MM.1S (cell line): ENCODE measurements around the gene SLC38A1.

ENCODE experiments used
- DNase-seq: peaks from one replicate; pipeline ENCODE4 v3.0.0-alpha.2; 2015
- H2AFZ ChIP-seq: fragments of 300-600 bp; sonication (generic); 2 replicates; pipeline ENCODE4 v1.6.0; 2016; ENCODE audit warnings: antibody characterized with exemption, low read length
- H3F3A ChIP-seq: fragments of 300-600 bp; sonication (generic); 2 replicates; pipeline ENCODE4 v1.6.1; 2016; ENCODE audit warnings: mild to moderate bottlenecking, antibody characterized with exemption, low read length, moderate library complexity, mixed read lengths; ENCODE audit not compliant: insufficient read depth
- H3K27ac ChIP-seq: fragments of 300-600 bp; sonication (generic); 2 replicates; pipeline ENCODE4 v1.5.1; 2016; ENCODE audit warnings: mild to moderate bottlenecking, low read length
- H3K27me3 ChIP-seq: fragments of 300-600 bp; sonication (generic); replicated peaks from 2 replicates; pipeline ENCODE4 v1.6.0; 2016; ENCODE audit warnings: low read length; ENCODE audit not compliant: insufficient read depth
- H3K36me3 ChIP-seq: fragments of 300-600 bp; sonication (generic); replicated peaks from 2 replicates; pipeline ENCODE4 v1.6.1; 2016; ENCODE audit warnings: mild to moderate bottlenecking, low read length, mixed read lengths; ENCODE audit not compliant: insufficient read depth
- H3K4me1 ChIP-seq: fragments of 300-600 bp; sonication (generic); 2 replicates; pipeline ENCODE4 v1.6.1; 2016; ENCODE audit warnings: low read length, mixed read lengths
- H3K4me2 ChIP-seq: fragments of 300-600 bp; sonication (generic); 2 replicates; pipeline ENCODE4 v1.6.0; 2016; ENCODE audit warnings: low read depth, low read length
- H3K4me3 ChIP-seq: fragments of 300-600 bp; sonication (generic); 2 replicates; pipeline ENCODE4 v1.5.1; 2016; ENCODE audit warnings: low read length, mixed read lengths
- H3K79me2 ChIP-seq: fragments of 300-600 bp; sonication (generic); 2 replicates; pipeline ENCODE4 v1.6.1; 2016; ENCODE audit warnings: mixed run types, low read length, mixed read lengths
- H3K9ac ChIP-seq: fragments of 300-600 bp; sonication (generic); 2 replicates; pipeline ENCODE4 v1.6.1; 2016; ENCODE audit warnings: low read length, mixed read lengths
- H3K9me2 ChIP-seq: fragments of 300-600 bp; sonication (generic); replicated peaks from 2 replicates; pipeline ENCODE4 v1.6.1; 2016; ENCODE audit warnings: mild to moderate bottlenecking, low read length, mixed read lengths; ENCODE audit not compliant: insufficient read depth
- H3K9me3 ChIP-seq: fragments of 300-600 bp; sonication (generic); replicated peaks from 2 replicates; pipeline ENCODE4 v1.6.1; 2016; ENCODE audit warnings: mild to moderate bottlenecking, low read length, mixed read lengths; ENCODE audit not compliant: insufficient read depth
- H4K20me1 ChIP-seq: fragments of 300-600 bp; sonication (generic); 2 replicates; pipeline ENCODE4 v1.6.1; 2016; ENCODE audit warnings: mild to moderate bottlenecking, low read length, moderate library complexity, mixed read lengths; ENCODE audit not compliant: insufficient read depth
- CTCF ChIP-seq: fragments of 300-600 bp; sonication (generic); IDR thresholded peaks from 2 replicates; pipeline ENCODE4 v1.5.1; 2016; ENCODE audit warnings: antibody characterized with exemption, low read length, mixed read lengths
- EZH2 ChIP-seq: fragments of 300-600 bp; sonication (generic); optimal IDR thresholded peaks from 2 replicates; pipeline ENCODE3; 2017; ENCODE audit warnings: low read depth, mild to moderate bottlenecking, antibody characterized with exemption, low read length, mixed read lengths
- EZH2phosphoT487 ChIP-seq: fragments of 300-600 bp; sonication (generic); IDR thresholded peaks from 2 replicates; pipeline ENCODE4 v1.6.1; 2018; ENCODE audit warnings: antibody characterized with exemption, low read length

Gene SLC38A1

GRCh38 chr12:46134852-46135251, 134.0 kb downstream of the SLC38A1 start:
- H3K36me3 ChIP-seq: no peaks in the 10 kb centered on the region
- no peak overlapping the region for H3K27ac ChIP-seq
- no peaks in the 10 kb centered on the region for H3K4me1 ChIP-seq
- H2AFZ ChIP-seq: no peak overlapping the region
- TF ChIP-seq EZH2 (no peak), EZH2phosphoT487 (no peak), CTCF (no peak)
- no peaks in the 10 kb centered on the region for H3F3A ChIP-seq
- no peaks in the 10 kb centered on the region for H4K20me1 ChIP-seq
- H3K4me3 ChIP-seq: no peak overlapping the region
- H3K4me2 ChIP-seq: no peak overlapping the region
- H3K9ac ChIP-seq: no peak overlapping the region
- DNase-seq: no peak
- no peaks in the 10 kb centered on the region for H3K9me2 ChIP-seq
- no peaks in the 10 kb centered on the region for H3K27me3 ChIP-seq
- H3K79me2 ChIP-seq: no peaks in the 10 kb centered on the region
- no peaks in the 10 kb centered on the region for H3K9me3 ChIP-seq

- DNase-seq: no peak
- Histone ChIP-seq H3K9ac (no peak overlapping the region), H3K4me3 (no peak overlapping the region), H3K36me3 (no peaks in the 10 kb centered on the region), H3K27ac (no peak overlapping the region), H3K9me2 (no peaks in the 10 kb centered on the region), H4K20me1 (no peaks in the 10 kb centered on the region), H3K9me3 (no peaks in the 10 kb centered on the region), H3F3A (no peaks in the 10 kb centered on the region), H2AFZ (no peak overlapping the region), H3K4me1 (no peaks in the 10 kb centered on the region), H3K79me2 (no peaks in the 10 kb centered on the region), H3K27me3 (no peaks in the 10 kb centered on the region), H3K4me2 (no peak overlapping the region)
- no peak for TF ChIP-seq EZH2
These were observed 134.5 kb downstream of the SLC38A1 start for GRCh38 chr12:46134205-46134811.

- TF ChIP-seq EZH2phosphoT487 (no peak), EZH2 (no peak), CTCF (no peak)
- Histone ChIP-seq H4K20me1 (no peaks in the 10 kb centered on the region), H2AFZ (no peak overlapping the region), H3K9me2 (no peaks in the 10 kb centered on the region), H3K9me3 (no peaks in the 10 kb centered on the region), H3K79me2 (no peaks in the 10 kb centered on the region), H3K4me1 (no peaks in the 10 kb centered on the region), H3K36me3 (no peaks in the 10 kb centered on the region), H3K27ac (no peak overlapping the region), H3K4me3 (no peak overlapping the region), H3F3A (no peaks in the 10 kb centered on the region), H3K9ac (no peak overlapping the region), H3K4me2 (no peak overlapping the region), H3K27me3 (no peaks in the 10 kb centered on the region)
- DNase-seq: no peak
These were observed 135.1 kb downstream of the SLC38A1 start for GRCh38 chr12:46133751-46134150.
